NT2/D1 (cell line): ENCODE measurements around the gene PRDM12.

Experiments
- YY1 ChIP-seq: IDR thresholded peaks from 2 replicates; pipeline ENCODE4 v1.6.1; 2011; ENCODE audit not compliant: insufficient read length, insufficient read depth
- ZNF274 ChIP-seq: IDR thresholded peaks from 2 replicates; pipeline ENCODE4 v1.6.1; 2011; ENCODE audit warnings: mild to moderate bottlenecking, low read depth, low read length

GRCh38 chr9:130634801-130635200, 29.6 kb upstream of the PRDM12 start:
- TF ChIP-seq YY1, result no peak
- no peak for TF ChIP-seq ZNF274
